Measurements from ENCODE around the gene SLC25A45.
"Not testable (repeated sequence)": the region's sequence is repeated elsewhere in the genome, so short reads cannot be mapped to it uniquely, and the experiment has no call there.

SLC25A45 gene

DNA sequence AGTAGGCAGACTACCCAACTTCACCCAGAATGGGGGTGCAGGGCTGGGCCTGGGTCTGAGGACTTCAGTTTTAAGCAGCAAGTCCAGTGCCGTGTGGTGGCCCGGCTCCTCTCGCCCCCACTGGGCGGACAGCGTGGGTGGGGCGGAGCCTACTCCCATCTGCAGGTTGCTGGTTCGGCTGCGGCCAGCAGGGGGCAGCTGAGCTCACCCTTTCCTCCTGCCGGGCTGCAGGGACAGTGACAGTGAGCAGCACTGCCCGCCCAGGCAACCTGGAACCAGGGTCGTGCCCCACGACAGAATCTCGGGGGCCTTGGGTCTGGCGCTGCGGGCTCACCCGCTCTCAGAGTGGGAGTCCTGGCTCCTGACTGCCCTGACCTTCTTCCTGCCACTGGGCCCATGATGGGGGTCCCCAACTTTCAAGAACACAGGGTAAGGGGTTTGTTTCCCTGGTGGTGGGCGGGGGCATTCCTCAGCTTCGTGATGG, 33.9 kb upstream of the SLC25A45 start:
- Histone ChIP-seq H3K4me3 (ENCODE audit: low read depth in 1 of 5, low read length in 5 of 5) (peak overlapping the region; percentile 57 to 74 (median 60)), H3K4me1 (ENCODE audit: control insufficient read depth in 5 of 5, insufficient read depth in 5 of 5, low read length in 5 of 5) (peaks cover 17 to 70% (median 58%) of the 10 kb centered on the region in 5 donors), H3K9me3 (ENCODE audit: control insufficient read depth in 5 of 5, low read length in 5 of 5) (no peaks in the 10 kb centered on the region), H3K36me3 (ENCODE audit: control insufficient read depth in 5 of 5, insufficient read depth in 5 of 5, low read length in 5 of 5) (peaks cover 0 to 22% (median 18%) of the 10 kb centered on the region in 5 donors), H3K27me3 (ENCODE audit: control insufficient read depth in 5 of 5, insufficient read depth in 4 of 5, low read length in 5 of 5) (no peaks in the 10 kb centered on the region), H3K9ac (ENCODE audit: low read length in 5 of 5) (peak overlapping the region; percentile 86 to 100 (median 100)), H3K27ac (ENCODE audit: low read depth, low read length) (peak overlapping the region; percentile 100)

- Histone ChIP-seq H3K9me3 (ENCODE audit: control insufficient read depth in 5 of 5, low read length in 5 of 5) (no peaks in the 10 kb centered on the region), H3K4me1 (ENCODE audit: control insufficient read depth in 5 of 5, insufficient read depth in 5 of 5, low read length in 5 of 5) (peaks cover 17 to 66% (median 55%) of the 10 kb centered on the region in 5 donors), H3K4me3 (ENCODE audit: low read depth in 1 of 5, low read length in 5 of 5) (peak overlapping the region; percentile 42 to 71 (median 57)), H3K27ac (ENCODE audit: low read depth, low read length) (peak overlapping the region; percentile 100), H3K9ac (ENCODE audit: low read length in 5 of 5) (peak overlapping the region in 3 of 5 donors; percentile 6 to 100 (median 86)), H3K27me3 (ENCODE audit: control insufficient read depth in 5 of 5, insufficient read depth in 4 of 5, low read length in 5 of 5) (no peaks in the 10 kb centered on the region), H3K36me3 (ENCODE audit: control insufficient read depth in 5 of 5, insufficient read depth in 5 of 5, low read length in 5 of 5) (peaks cover 0 to 29% (median 25%) of the 10 kb centered on the region in 5 donors)
Observed at GRCh38 chr11:65415499-65416340, 33.3 kb upstream of the SLC25A45 start.

DNA sequence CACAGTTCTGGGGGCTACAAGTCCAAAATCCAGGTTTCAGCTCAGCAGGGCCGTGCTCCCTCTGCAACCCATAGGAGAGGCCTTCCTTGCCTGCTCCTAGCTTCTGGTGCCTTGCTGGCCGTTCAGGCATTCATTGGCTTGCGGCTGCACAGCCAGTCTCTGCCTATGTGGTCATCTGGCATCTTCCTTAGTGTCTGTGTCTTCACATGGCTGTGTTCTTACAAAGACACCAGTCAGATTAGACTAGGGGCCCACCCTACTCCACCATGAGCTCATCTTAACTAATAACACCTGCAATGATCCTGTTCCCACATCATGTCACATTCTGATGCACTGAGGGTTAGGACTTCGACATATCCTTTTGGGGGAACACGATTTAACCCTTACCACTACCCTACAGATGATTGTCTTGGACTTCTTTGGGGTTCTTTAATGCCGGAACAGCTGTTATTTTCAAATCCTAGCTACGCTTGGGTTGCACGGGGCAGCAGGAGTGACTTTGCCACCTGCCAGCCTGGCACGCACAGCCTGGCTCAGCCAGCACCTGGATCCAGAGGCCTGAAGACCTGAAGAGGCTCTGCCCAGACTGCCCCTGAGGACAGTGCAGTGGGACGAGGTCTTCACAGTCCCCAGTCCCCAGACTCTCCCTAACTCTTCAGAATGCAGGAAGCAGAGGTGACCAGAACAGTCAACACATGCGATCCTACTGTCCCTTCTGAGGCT, 32.5 kb upstream of the SLC25A45 start:
- H3K4me3 ChIP-seq (ENCODE audit: low read depth in 1 of 5, low read length in 5 of 5), result no peak overlapping the region
- no peak overlapping the region for H3K9ac ChIP-seq (ENCODE audit: low read length in 5 of 5)
- no peaks in the 10 kb centered on the region for H3K9me3 ChIP-seq (ENCODE audit: control insufficient read depth in 5 of 5, low read length in 5 of 5)
- peaks cover 0 to 32% (median 26%) of the 10 kb centered on the region in 5 donors for H3K36me3 ChIP-seq (ENCODE audit: control insufficient read depth in 5 of 5, insufficient read depth in 5 of 5, low read length in 5 of 5)
- H3K4me1 ChIP-seq (ENCODE audit: control insufficient read depth in 5 of 5, insufficient read depth in 5 of 5, low read length in 5 of 5), result peaks cover 17 to 58% (median 47%) of the 10 kb centered on the region in 5 donors
- H3K27ac ChIP-seq (ENCODE audit: low read depth, low read length), result no peak overlapping the region
- no peaks in the 10 kb centered on the region for H3K27me3 ChIP-seq (ENCODE audit: control insufficient read depth in 5 of 5, insufficient read depth in 4 of 5, low read length in 5 of 5)

DNA sequence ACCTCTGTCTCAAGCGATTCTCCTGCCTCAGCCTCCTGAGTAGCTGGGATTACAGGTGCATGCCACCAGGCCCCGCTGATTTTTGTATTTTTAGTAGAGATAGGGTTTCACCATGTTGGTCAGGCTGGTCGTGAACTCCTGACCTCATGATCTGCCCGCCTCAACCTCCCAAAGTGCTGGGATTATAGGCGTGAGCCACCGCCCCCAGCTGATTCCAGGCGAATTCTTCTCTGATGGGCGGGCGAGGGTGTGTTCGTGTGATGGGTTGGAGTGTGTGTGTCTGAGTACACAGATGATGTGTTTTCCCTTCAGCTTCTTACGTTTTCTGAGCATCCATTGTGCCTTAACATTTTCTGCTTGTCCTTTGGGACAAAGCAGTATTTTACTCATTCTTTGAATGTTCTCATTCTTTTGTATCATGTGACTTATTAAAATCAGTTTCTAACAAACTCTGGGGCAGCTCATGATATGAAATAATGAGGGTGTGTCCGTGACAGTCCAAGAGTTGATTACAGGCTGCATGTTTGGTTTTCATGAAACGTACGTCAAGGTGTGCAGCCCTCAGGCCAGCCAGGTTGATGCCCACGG, 30.7 kb upstream of the SLC25A45 start:
- Histone ChIP-seq H3K4me1 (ENCODE audit: control insufficient read depth in 5 of 5, insufficient read depth in 5 of 5, low read length in 5 of 5) (peaks cover 11 to 40% (median 32%) of the 10 kb centered on the region in 5 donors), H3K36me3 (ENCODE audit: control insufficient read depth in 5 of 5, insufficient read depth in 5 of 5, low read length in 5 of 5) (peaks cover 0 to 49% (median 44%) of the 10 kb centered on the region in 5 donors)
- not testable (repeated sequence) for H3K27ac ChIP-seq (ENCODE audit: low read depth, low read length); H3K9me3 ChIP-seq (ENCODE audit: control insufficient read depth in 5 of 5, low read length in 5 of 5); H3K4me3 ChIP-seq (ENCODE audit: low read depth in 1 of 5, low read length in 5 of 5); H3K27me3 ChIP-seq (ENCODE audit: control insufficient read depth in 5 of 5, insufficient read depth in 4 of 5, low read length in 5 of 5); H3K9ac ChIP-seq (ENCODE audit: low read length in 5 of 5)

GRCh38 chr11:65412271-65413076, 30.0 kb upstream of the SLC25A45 start:
- peaks cover 0 to 51% (median 44%) of the 10 kb centered on the region in 5 donors for H3K36me3 ChIP-seq (ENCODE audit: control insufficient read depth in 5 of 5, insufficient read depth in 5 of 5, low read length in 5 of 5)
- H3K9me3 ChIP-seq (ENCODE audit: control insufficient read depth in 5 of 5, low read length in 5 of 5), result no peaks in the 10 kb centered on the region
- no peak overlapping the region for H3K4me3 ChIP-seq (ENCODE audit: low read depth in 1 of 5, low read length in 5 of 5)
- H3K27me3 ChIP-seq (ENCODE audit: control insufficient read depth in 5 of 5, insufficient read depth in 4 of 5, low read length in 5 of 5), result no peaks in the 10 kb centered on the region
- H3K27ac ChIP-seq (ENCODE audit: low read depth, low read length), result no peak overlapping the region
- H3K4me1 ChIP-seq (ENCODE audit: control insufficient read depth in 5 of 5, insufficient read depth in 5 of 5, low read length in 5 of 5), result peaks cover 7 to 33% (median 25%) of the 10 kb centered on the region in 5 donors
- peak overlapping the region in 1 of 5 donors; percentile 11 for H3K9ac ChIP-seq (ENCODE audit: low read length in 5 of 5)

- Histone ChIP-seq H3K4me3 (ENCODE audit: low read depth in 1 of 5, low read length in 5 of 5) (no peak overlapping the region), H3K4me1 (ENCODE audit: control insufficient read depth in 5 of 5, insufficient read depth in 5 of 5, low read length in 5 of 5) (peaks cover 1 to 25% (median 17%) of the 10 kb centered on the region in 5 donors), H3K27ac (ENCODE audit: low read depth, low read length) (no peak overlapping the region), H3K27me3 (ENCODE audit: control insufficient read depth in 5 of 5, insufficient read depth in 4 of 5, low read length in 5 of 5) (no peaks in the 10 kb centered on the region), H3K36me3 (ENCODE audit: control insufficient read depth in 5 of 5, insufficient read depth in 5 of 5, low read length in 5 of 5) (peaks cover 0 to 55% (median 44%) of the 10 kb centered on the region in 5 donors), H3K9ac (ENCODE audit: low read length in 5 of 5) (no peak overlapping the region), H3K9me3 (ENCODE audit: control insufficient read depth in 5 of 5, low read length in 5 of 5) (no peaks in the 10 kb centered on the region)
Observed at GRCh38 chr11:65411681-65412070, 29.2 kb upstream of the SLC25A45 start.

GRCh38 chr11:65410936-65411680, 28.7 kb upstream of the SLC25A45 start:
- no peaks in the 10 kb centered on the region for H3K9me3 ChIP-seq (ENCODE audit: control insufficient read depth in 5 of 5, low read length in 5 of 5)
- no peak overlapping the region for H3K9ac ChIP-seq (ENCODE audit: low read length in 5 of 5)
- H3K27me3 ChIP-seq (ENCODE audit: control insufficient read depth in 5 of 5, insufficient read depth in 4 of 5, low read length in 5 of 5), result no peaks in the 10 kb centered on the region
- peaks cover 0 to 57% (median 44%) of the 10 kb centered on the region in 5 donors for H3K36me3 ChIP-seq (ENCODE audit: control insufficient read depth in 5 of 5, insufficient read depth in 5 of 5, low read length in 5 of 5)
- no peak overlapping the region for H3K27ac ChIP-seq (ENCODE audit: low read depth, low read length)
- no peak overlapping the region for H3K4me3 ChIP-seq (ENCODE audit: low read depth in 1 of 5, low read length in 5 of 5)
- H3K4me1 ChIP-seq (ENCODE audit: control insufficient read depth in 5 of 5, insufficient read depth in 5 of 5, low read length in 5 of 5), result peaks cover 0 to 20% (median 11%) of the 10 kb centered on the region in 5 donors

DNA sequence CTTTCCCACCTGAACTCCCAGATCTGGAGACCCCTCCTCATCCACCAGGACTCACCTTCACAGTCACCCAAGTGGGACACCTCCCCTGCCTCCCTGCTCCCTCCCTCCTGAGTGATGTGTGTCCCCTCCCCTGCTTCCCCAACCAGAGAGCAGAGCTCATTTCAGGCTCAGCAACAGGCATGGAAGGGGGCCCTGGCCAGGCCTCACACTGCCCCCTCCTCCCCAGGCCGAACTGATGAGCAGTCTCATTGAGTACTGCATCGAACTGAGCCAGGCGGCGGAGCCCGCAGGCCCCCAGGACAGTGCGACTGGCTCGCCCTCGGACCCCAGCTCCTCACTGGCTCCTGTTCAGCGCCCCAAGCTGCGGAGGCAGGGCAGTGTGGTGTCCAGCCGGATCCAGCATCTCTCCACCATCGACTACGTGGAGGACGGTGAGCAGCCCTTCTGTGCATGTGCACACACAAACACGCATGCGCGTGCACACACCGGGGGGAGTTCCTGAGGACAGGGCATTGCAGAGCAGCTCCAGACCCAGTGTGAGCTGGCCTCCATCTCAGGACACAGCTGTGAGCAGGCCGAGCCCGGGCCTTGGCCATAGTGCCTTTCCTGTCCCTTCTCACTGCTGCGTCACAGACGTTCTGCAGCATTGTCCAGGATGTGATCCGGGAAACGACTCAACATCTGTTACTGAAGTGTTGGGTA, 22.3 kb upstream of the SLC25A45 start:
- no peaks in the 10 kb centered on the region for H3K9me3 ChIP-seq (ENCODE audit: control insufficient read depth in 5 of 5, low read length in 5 of 5)
- peaks cover 2 to 19% (median 18%) of the 10 kb centered on the region in 5 donors for H3K4me1 ChIP-seq (ENCODE audit: control insufficient read depth in 5 of 5, insufficient read depth in 5 of 5, low read length in 5 of 5)
- no peak overlapping the region for H3K4me3 ChIP-seq (ENCODE audit: low read depth in 1 of 5, low read length in 5 of 5)
- no peak overlapping the region for H3K27ac ChIP-seq (ENCODE audit: low read depth, low read length)
- H3K27me3 ChIP-seq (ENCODE audit: control insufficient read depth in 5 of 5, insufficient read depth in 4 of 5, low read length in 5 of 5), result no peaks in the 10 kb centered on the region
- no peak overlapping the region for H3K9ac ChIP-seq (ENCODE audit: low read length in 5 of 5)
- peaks cover 0 to 68% (median 58%) of the 10 kb centered on the region in 5 donors for H3K36me3 ChIP-seq (ENCODE audit: control insufficient read depth in 5 of 5, insufficient read depth in 5 of 5, low read length in 5 of 5)

Measured in subcutaneous abdominal adipose tissue (tissue), 5 donors.